HG02610 (cell line): Measurements from ENCODE around the gene ELK3.

Experiments used
- ATAC-seq: cut with Tn5 transposase; IDR thresholded peaks from one replicate; pipeline ENCODE4 v1.9.1; 2021; ENCODE audit warnings: mild to moderate bottlenecking, moderate library complexity; ENCODE audit not compliant: unreplicated experiment

ELK3 gene

GRCh38 chr12:96234591-96235483 is 40.7 kb downstream of the ELK3 start:
- ATAC-seq, result no peak

GRCh38 chr12:96235484-96235826 is 41.3 kb downstream of the ELK3 start:
- no peak for ATAC-seq

GRCh38 chr12:96236221-96236822 is 42.1 kb downstream of the ELK3 start:
- no peak for ATAC-seq

- ATAC-seq, result no peak
Measured at GRCh38 chr12:96237035-96237434, 42.9 kb downstream of the ELK3 start.

- no peak for ATAC-seq
Measured at GRCh38 chr12:96237465-96238077, 43.4 kb downstream of the ELK3 start.

- no peak for ATAC-seq
Measured at GRCh38 chr12:96238336-96239047, 44.3 kb downstream of the ELK3 start.

- no peak for ATAC-seq
Measured at GRCh38 chr12:96239711-96240635, 45.8 kb downstream of the ELK3 start.

- no peak for ATAC-seq
Measured at GRCh38 chr12:96240656-96241055, 46.5 kb downstream of the ELK3 start.

GRCh38 chr12:96241431-96241830 is 47.3 kb downstream of the ELK3 start:
- ATAC-seq, result no peak

GRCh38 chr12:96241846-96242256 is 47.7 kb downstream of the ELK3 start:
- no peak for ATAC-seq

GRCh38 chr12:96242597-96242996 is 48.4 kb downstream of the ELK3 start:
- ATAC-seq, result no peak

- no peak for ATAC-seq
Measured at GRCh38 chr12:96244826-96245225, 50.7 kb downstream of the ELK3 start.

GRCh38 chr12:96246926-96247505 is 52.8 kb downstream of the ELK3 start:
- no peak for ATAC-seq

- no peak for ATAC-seq
Measured at GRCh38 chr12:96247563-96247962, 53.4 kb downstream of the ELK3 start.

GRCh38 chr12:96248136-96248931 is 54.2 kb downstream of the ELK3 start:
- no peak for ATAC-seq

- ATAC-seq, result no peak
Measured at GRCh38 chr12:96249196-96250118, 55.3 kb downstream of the ELK3 start.

- ATAC-seq, result no peak
Measured at GRCh38 chr12:96250119-96250685, 56.0 kb downstream of the ELK3 start.

- no peak for ATAC-seq
Measured at GRCh38 chr12:96255077-96255476, 60.9 kb downstream of the ELK3 start.
